ENCODE measurements around the gene NMUR1. TPM values are rescaled to one million over a fixed set of nuclear protein-coding genes. Genes with fewer than 3 reads are reported as not detected.

Gene NMUR1
- polyA plus RNA-seq, 2 of the 4 experiments (the other 2 are of a cell fraction), result not detected

GRCh38 chr2:231554327-231554726 lies 24.1 kb upstream of the NMUR1 start:
- CTCF ChIA-PET, result interaction anchor here (1.3 to 4.1 kb wide), 3 partner anchors 15 to 72 kb away, joined by 3 to 19 read pairs (median 12); no protein-coding TSS in a partner anchor

GRCh38 chr2:231552752-231553151 lies 22.5 kb upstream of the NMUR1 start:
- Histone ChIP-seq H3K4me2 (no peak overlapping the region), H3K4me3 (no peak overlapping the region), H3K9me3 (peaks cover 17% of the 10 kb centered on the region), H3K4me1 (no peaks in the 10 kb centered on the region), H3K27ac (no peak overlapping the region)
- no peak for TF ChIP-seq GATA3 (IDR thresholded peaks at IDR 0.05; ENCODE audit: borderline replicate concordance)
- no peak for TF ChIP-seq PBX3 (IDR thresholded peaks at IDR 0.05)
- TF ChIP-seq ZFP36 (IDR thresholded peaks at IDR 0.05; ENCODE audit: borderline replicate concordance, partially characterized antibody), result no peak
- TF ChIP-seq CBX2 (IDR thresholded peaks at IDR 0.05; ENCODE audit: borderline replicate concordance, low read depth), result no peak
- no peak for TF ChIP-seq EP300 (IDR thresholded peaks at IDR 0.05)
- no peak for TF ChIP-seq HOXB13 (CRISPR knock-in tag; IDR thresholded peaks at IDR 0.05; ENCODE audit: low read depth)
- TF ChIP-seq CHD2 (IDR thresholded peaks at IDR 0.05; ENCODE audit: low read length, partially characterized antibody), result no peak
- TF ChIP-seq MAX (IDR thresholded peaks at IDR 0.05), result no peak
- DNase-seq (ENCODE audit: low read depth in 1 of 2, low spot score in 1 of 2) (no peak), FAIRE-seq (no peak), ATAC-seq (no peak)
- CTCF ChIA-PET, result interaction anchor here (0.6 to 2.1 kb wide), 8 partner anchors 10 to 271 kb away, joined by 3 to 12 read pairs (median 5); partner anchors contain the start of gene NMUR1
- POLR2A ChIA-PET, result no interaction called here

More at GRCh38 chr2:231554327-231554726, 24.1 kb upstream of the NMUR1 start:
- Histone ChIP-seq H3K4me1 (no peaks in the 10 kb centered on the region), H3K4me2 (no peak overlapping the region), H3K9me3 (peaks cover 17% of the 10 kb centered on the region), H3K4me3 (no peak overlapping the region), H3K27ac (no peak overlapping the region)
- FAIRE-seq (no peak), ATAC-seq (peak in 1 of 2 experiments; percentile 45; a peak in 1 of 6 replicates), DNase-seq (ENCODE audit: low read depth in 1 of 2, low spot score in 1 of 2) (no peak)
- WGBS (ENCODE audit: missing lambda C conversion rate), result 73% methylated on average over 8 of the region's 8 CpGs
- no peak for TF ChIP-seq MAZ (IDR thresholded peaks at IDR 0.05; ENCODE audit: borderline replicate concordance, low read depth, low read length)
- no peak for TF ChIP-seq JUNB (IDR thresholded peaks at IDR 0.05)
- TF ChIP-seq RFX5 (IDR thresholded peaks at IDR 0.05), result no peak
- POLR2A ChIA-PET, result no interaction called here

GRCh38 chr2:231549446-231550239 lies 19.4 kb upstream of the NMUR1 start:
- no peak; a peak in 2 of 6 replicates for ATAC-seq
- no peaks in the 10 kb centered on the region for H3K4me1 ChIP-seq
- CTCF ChIA-PET, result interaction anchor here (0.5 to 1.7 kb wide), 6 partner anchors 9 to 191 kb away, joined by 3 to 5 read pairs (median 4); no protein-coding TSS in a partner anchor
- 81% methylated on average over 13 of the region's 13 CpGs for WGBS (ENCODE audit: missing lambda C conversion rate)
- FAIRE-seq, result no peak
- H3K9me3 ChIP-seq, result peaks cover 17% of the 10 kb centered on the region
- no peak overlapping the region for H3K4me3 ChIP-seq
- no peak overlapping the region for H3K4me2 ChIP-seq
- no peak for DNase-seq (ENCODE audit: low read depth in 1 of 2, low spot score in 1 of 2)
- TF ChIP-seq EP300 (IDR thresholded peaks at IDR 0.05), result no peak
- TF ChIP-seq PHF8 (IDR thresholded peaks at IDR 0.05; ENCODE audit: borderline replicate concordance, low read depth), result no peak
- TF ChIP-seq E2F6 (IDR thresholded peaks at IDR 0.05; ENCODE audit: borderline replicate concordance, low read depth), result no peak
- TF ChIP-seq RNF2 (IDR thresholded peaks at IDR 0.05; ENCODE audit: borderline replicate concordance, low read depth), result no peak
- TF ChIP-seq FOSL2 (IDR thresholded peaks at IDR 0.05), result no peak
- no peak for TF ChIP-seq FOSL2 (CRISPR knock-in tag; IDR thresholded peaks at IDR 0.05)
- TF ChIP-seq MAX (IDR thresholded peaks at IDR 0.05), result no peak
- TF ChIP-seq HDAC2 (IDR thresholded peaks at IDR 0.05), result no peak
- TF ChIP-seq FOXS1 (CRISPR knock-in tag; IDR thresholded peaks at IDR 0.05), result no peak
- no peak for TF ChIP-seq RARB (CRISPR knock-in tag; IDR thresholded peaks at IDR 0.05)
- no peak for TF ChIP-seq MAFK (IDR thresholded peaks at IDR 0.05; ENCODE audit: partially characterized antibody)
- no peak for TF ChIP-seq CBX2 (IDR thresholded peaks at IDR 0.05; ENCODE audit: borderline replicate concordance, low read depth)
- TF ChIP-seq TP53 (CRISPR knock-in tag; IDR thresholded peaks at IDR 0.05), result no peak
- no peak for TF ChIP-seq ESRRA (IDR thresholded peaks at IDR 0.05; ENCODE audit: borderline replicate concordance, low read length)
- no peak for TF ChIP-seq JUNB (IDR thresholded peaks at IDR 0.05)
- no peak for TF ChIP-seq HMGXB4 (CRISPR knock-in tag; IDR thresholded peaks at IDR 0.05; ENCODE audit: borderline replicate concordance)
- no peak for TF ChIP-seq RAD21 (conservative IDR thresholded peaks at IDR 0.05 in 1 of 2, IDR thresholded peaks at IDR 0.05 in 1 of 2)
- TF ChIP-seq PBX3 (IDR thresholded peaks at IDR 0.05), result no peak
- TF ChIP-seq FOSB (CRISPR knock-in tag; IDR thresholded peaks at IDR 0.05), result no peak
- TF ChIP-seq ZFP36 (IDR thresholded peaks at IDR 0.05; ENCODE audit: borderline replicate concordance, partially characterized antibody), result no peak
- POLR2A ChIA-PET, result no interaction called here
- H3K27ac ChIP-seq, result no peak overlapping the region

All from A549 (cell line).